Duodenal mucosa (tissue), 2 donors: ENCODE results near the gene C2CD3.

ENCODE experiments used
- H3K27ac ChIP-seq: one replicate; pipeline ENCODE4 v1.7.0; 2013; ENCODE audit warnings: low read depth, low read length
- H3K27me3 ChIP-seq, 2 donors: one replicate each; pipeline ENCODE4 v1.7.0; 2013; ENCODE audit warnings: low read length in 2 of 2, control low read depth in 1 of 2; ENCODE audit not compliant: insufficient read depth in 2 of 2, control insufficient read depth in 1 of 2
- H3K36me3 ChIP-seq, 2 donors: one replicate each; pipeline ENCODE4 v1.7.0; 2013; ENCODE audit warnings: low read length in 2 of 2, control low read depth in 1 of 2; ENCODE audit not compliant: insufficient read depth in 2 of 2, control insufficient read depth in 1 of 2
- H3K4me1 ChIP-seq, 2 donors: one replicate each; pipeline ENCODE4 v1.7.0; 2013; ENCODE audit warnings: low read length in 2 of 2, control low read depth in 1 of 2; ENCODE audit not compliant: insufficient read depth in 2 of 2, control insufficient read depth in 1 of 2
- H3K4me3 ChIP-seq, 2 donors: one replicate each; pipeline ENCODE4 v1.7.0; 2013; ENCODE audit warnings: low read length in 2 of 2, low read depth in 1 of 2
- H3K9ac ChIP-seq, 2 donors: one replicate each; pipeline ENCODE4 v1.7.0; 2013; ENCODE audit warnings: low read length in 2 of 2, low read depth in 1 of 2
- H3K9me3 ChIP-seq, 2 donors: one replicate each; pipeline ENCODE4 v1.7.0; 2013; ENCODE audit warnings: low read length in 2 of 2, control low read depth in 1 of 2; ENCODE audit not compliant: control insufficient read depth in 1 of 2

C2CD3 gene, protein sequence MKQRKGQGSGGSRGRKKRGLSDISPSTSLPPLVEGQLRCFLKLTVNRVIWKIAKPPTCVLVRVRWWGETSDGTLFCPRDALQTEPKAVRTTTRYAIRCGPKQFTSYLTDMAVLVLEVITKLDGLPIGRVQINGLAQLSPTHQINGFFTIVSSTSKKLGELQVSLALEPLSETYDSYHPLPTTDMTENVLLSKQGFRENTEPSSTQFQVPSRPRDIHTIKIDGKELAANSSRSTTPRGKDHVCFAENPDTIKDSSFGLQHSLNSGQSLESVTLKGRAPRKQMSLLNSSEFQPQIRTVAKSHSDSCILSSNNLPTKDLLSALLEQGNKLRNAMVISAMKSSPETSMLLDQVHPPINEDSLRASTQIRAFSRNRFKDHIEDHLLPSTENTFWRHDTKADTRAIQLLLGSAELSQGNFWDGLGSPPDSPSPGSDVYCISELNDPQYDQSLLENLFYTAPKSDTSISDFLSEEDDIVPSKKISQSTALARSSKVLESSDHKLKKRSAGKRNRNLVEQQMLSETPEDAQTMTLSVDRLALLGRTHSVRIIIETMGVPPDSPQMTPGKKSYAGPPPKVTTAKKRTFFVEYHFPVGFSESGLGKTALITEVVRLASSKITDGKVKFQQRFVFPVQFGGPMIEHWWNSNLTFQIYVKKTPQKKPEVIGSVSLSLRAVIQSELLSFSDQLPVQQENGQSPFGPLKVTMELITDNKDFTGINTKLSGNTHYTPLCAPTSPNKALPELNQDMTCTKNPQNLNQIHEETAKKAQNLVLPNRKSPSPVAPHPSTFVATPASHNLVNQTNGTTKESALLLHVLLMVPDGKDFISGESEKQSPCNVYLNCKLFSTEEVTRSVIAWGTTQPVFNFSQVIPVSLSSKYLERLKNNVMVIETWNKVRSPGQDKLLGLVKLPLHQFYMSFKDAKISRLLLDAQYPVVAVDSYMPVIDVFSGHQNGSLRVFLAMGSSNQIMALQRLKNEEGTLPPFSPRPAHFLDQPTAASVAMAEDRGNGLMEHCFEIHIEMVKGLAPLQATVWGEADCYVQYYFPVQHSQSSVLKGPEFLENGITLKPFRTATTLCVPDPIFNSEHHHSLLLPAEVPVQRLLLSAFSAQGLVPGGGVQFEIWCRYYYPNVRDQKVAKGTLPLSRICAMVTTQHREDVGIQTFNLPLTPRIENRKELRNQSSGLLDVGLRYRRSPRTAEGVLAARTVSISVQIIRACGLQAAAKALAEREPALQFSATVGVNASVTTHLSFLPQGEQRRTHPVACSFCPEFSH (N-terminal part only)

DNA sequence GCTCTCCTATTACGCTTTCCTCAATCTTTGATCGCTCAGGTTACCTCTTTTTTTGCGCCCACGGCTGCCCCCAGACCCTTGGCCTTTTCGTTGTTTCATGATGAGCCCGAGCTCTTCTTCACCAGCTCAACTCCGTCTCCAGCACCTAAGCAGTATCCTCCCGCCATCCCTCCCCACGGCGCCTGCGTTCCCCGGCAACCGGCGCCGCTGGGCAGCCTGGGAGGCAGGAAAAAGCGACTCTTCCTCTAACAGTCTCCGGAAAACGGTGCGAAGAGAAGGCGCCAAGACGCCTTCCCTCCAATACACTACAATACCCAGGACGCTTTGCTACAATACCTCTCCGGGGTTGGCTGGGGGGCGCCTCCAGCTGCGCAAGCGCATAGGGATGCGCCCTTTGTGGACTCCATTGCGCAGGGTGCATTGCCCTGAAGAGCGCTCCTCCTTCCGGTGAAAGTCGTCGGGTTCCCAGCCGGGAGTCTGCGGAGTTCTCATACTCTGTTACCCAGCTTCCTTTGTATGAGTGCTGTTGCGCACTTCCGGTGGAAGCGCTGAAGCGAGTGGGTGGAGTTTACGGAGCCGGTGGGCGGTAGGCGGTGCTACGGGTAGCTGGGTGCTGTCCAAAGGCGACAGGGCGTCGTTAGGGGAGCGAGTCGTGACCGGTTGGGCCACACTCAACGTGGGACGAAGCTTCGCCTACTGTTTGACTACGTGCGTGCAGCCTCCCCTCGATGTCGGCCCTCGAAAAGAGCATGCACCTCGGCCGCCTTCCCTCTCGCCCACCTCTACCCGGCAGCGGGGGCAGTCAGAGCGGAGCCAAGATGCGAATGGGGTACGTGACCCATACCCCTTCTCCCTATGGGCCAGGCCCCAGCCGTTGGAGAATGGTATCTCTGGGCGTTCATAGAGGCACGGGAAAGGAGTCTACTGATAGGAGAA lies at the start of gene C2CD3, which contains the start of gene PPME1:
TSS of gene C2CD3 (minus strand) at position 309 of the 936 bp plus-strand sequence. CDS start at position 99, 210 bp downstream.
TSS of gene PPME1 (plus strand) at position 596 of the 936 bp plus-strand sequence. CDS start at position 729, 133 bp downstream.
- H3K9me3 ChIP-seq, result no peaks in the 10 kb centered on the region
- H3K36me3 ChIP-seq, result peaks cover 11 to 19% of the 10 kb centered on the region in 2 donors
- H3K9ac ChIP-seq, result peak within 1 kb of the TSS; percentile 91 to 95
- peak within 1 kb of the TSS; percentile 80 to 88 for H3K4me3 ChIP-seq
- peak within 1 kb of the TSS; percentile 89 for H3K27ac ChIP-seq
- peaks cover 23% of the 10 kb centered on the region in 2 donors for H3K4me1 ChIP-seq
- H3K27me3 ChIP-seq, result no peaks in the 10 kb centered on the region

DNA sequence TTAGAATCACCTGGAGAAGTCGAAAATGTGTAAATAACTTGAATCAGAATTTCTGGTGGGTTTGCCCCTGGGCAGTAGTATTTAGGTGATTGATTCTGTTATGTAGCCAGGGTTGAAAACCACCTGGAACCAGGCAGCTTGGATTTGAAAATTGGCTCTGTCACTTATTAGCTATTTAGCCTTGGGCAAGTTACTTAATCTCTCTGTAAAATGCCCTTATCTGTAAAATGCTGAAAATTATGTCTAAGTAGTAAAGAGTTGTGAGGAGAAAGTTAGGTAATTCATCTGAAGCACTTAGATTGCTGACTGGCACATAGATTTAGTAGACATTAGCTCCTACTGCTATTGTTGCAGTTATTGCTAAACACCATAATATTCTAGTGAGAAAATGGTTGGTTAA lies 49.6 kb upstream of the C2CD3 start:
- Histone ChIP-seq H3K4me1 (no peaks in the 10 kb centered on the region), H3K9ac (no peak overlapping the region), H3K4me3 (no peak overlapping the region), H3K9me3 (no peaks in the 10 kb centered on the region), H3K27ac (no peak overlapping the region), H3K27me3 (no peaks in the 10 kb centered on the region), H3K36me3 (peaks cover 0 to under 1% of the 10 kb centered on the region in 2 donors)

DNA sequence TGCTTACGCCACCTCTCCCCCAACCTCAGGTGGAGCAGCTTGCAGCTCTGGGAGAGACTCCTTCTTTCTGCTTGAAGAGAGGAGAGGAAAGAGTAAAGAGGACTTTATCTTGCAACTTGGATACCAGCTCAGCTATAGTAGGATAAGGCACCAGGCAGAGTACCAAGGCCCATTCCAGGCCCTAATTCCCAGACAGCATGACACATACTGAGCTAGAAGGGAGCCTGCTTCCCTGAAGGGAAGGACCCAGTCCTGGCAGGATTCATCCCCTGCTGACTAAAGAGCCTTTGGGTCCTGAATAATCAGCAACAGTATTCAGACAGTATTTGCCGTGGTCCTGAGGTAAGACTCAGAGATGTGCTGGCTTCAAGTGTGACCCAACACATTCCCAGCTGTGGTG lies 41.7 kb upstream of the C2CD3 start:
- H3K9ac ChIP-seq, result no peak overlapping the region
- peaks cover 7 to 23% of the 10 kb centered on the region in 2 donors for H3K36me3 ChIP-seq
- no peaks in the 10 kb centered on the region for H3K27me3 ChIP-seq
- no peak overlapping the region for H3K27ac ChIP-seq
- no peaks in the 10 kb centered on the region for H3K4me1 ChIP-seq
- no peak overlapping the region for H3K4me3 ChIP-seq
- no peaks in the 10 kb centered on the region for H3K9me3 ChIP-seq

DNA sequence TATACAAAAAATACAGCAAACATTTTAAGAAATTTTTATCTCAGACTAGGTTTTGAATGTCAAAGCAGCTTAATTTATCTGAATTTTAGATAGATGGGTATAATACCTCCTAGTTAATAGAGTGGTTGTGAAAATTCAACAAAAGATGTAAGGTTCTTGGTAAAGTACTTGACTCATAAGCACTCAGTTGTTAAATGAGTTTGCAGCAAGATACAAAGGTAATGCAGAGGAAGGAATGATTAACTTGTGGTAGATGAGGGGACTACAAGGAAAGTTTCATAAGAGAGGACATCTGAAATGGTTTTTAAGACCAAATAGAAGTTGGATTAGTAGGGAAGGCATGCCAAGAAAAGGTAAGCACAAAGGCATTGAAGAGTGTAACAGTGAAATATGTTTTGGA lies 37.7 kb upstream of the C2CD3 start:
- no peak overlapping the region for H3K27ac ChIP-seq
- no peaks in the 10 kb centered on the region for H3K9me3 ChIP-seq
- H3K4me1 ChIP-seq, result no peaks in the 10 kb centered on the region
- peaks cover 18 to 34% of the 10 kb centered on the region in 2 donors for H3K36me3 ChIP-seq
- H3K9ac ChIP-seq, result no peak overlapping the region
- no peaks in the 10 kb centered on the region for H3K27me3 ChIP-seq
- H3K4me3 ChIP-seq, result no peak overlapping the region

DNA sequence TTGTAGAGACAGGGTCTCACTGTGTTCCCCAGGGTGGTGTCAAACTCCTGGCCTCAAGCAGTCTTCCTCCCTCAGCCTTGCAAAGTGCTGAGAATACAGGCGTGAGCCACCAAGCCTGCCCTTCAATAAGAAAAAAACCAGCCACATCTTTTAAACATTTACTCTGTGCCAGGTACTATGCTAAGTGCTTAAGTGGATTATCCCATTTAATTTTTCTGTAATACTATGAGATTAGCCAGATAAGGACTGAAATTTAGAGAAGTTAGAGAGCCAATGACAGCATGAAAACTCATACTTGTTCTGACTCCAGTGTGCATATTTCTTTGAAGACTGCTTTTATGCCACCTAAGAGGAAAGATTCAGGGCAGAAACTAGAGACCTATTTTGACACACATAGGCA lies 35.9 kb upstream of the C2CD3 start:
- H3K4me1 ChIP-seq, result no peaks in the 10 kb centered on the region
- H3K36me3 ChIP-seq, result peaks cover 18 to 29% of the 10 kb centered on the region in 2 donors
- no peak overlapping the region for H3K9ac ChIP-seq
- no peaks in the 10 kb centered on the region for H3K9me3 ChIP-seq
- no peak overlapping the region for H3K27ac ChIP-seq
- no peak overlapping the region for H3K4me3 ChIP-seq
- H3K27me3 ChIP-seq, result no peaks in the 10 kb centered on the region

DNA sequence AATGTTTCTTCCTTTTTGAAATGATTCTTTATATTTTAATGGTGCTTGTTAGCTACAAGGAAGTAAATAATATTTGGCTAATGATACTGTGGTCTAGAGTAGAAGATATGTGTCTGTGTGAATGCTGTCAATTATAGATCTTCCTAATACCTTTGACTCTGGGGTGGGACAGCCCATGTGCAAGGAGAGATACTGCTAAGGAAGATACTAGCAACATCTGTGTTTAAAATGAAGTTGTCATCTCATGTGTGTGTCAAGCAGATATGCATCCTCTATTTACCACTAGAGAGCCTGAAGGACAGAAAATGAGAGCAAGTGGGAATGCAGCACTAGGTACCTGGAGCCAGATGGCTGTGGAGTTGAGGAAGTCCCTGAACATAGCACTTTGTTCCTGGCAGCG lies 34.4 kb upstream of the C2CD3 start:
- no peaks in the 10 kb centered on the region for H3K27me3 ChIP-seq
- no peaks in the 10 kb centered on the region for H3K9me3 ChIP-seq

DNA sequence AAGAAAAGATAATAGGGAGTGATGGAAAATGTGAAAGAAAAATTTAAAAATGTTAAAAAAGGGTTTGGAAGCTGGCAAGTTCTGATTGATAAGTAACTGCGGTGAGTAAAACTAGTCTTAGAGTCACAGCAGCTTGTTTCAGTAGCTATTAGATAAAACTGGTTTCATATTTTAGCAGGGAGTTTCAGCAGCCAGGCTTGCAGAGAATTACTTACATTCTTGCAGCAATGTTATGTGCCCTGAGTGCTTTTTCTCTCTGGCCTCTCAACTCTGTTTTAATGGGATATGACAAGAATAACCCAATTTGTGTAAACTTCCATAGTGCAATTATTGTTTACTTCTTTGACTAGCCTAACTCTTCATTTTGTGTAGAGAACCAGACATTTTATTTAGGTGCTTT lies 33.9 kb upstream of the C2CD3 start:
- peaks cover 18 to 24% of the 10 kb centered on the region in 2 donors for H3K36me3 ChIP-seq

More for the DNA sequence above, 34.4 kb upstream of the C2CD3 start:
- no peak overlapping the region for H3K27ac ChIP-seq
- peaks cover 18 to 24% of the 10 kb centered on the region in 2 donors for H3K36me3 ChIP-seq
- H3K4me1 ChIP-seq, result no peaks in the 10 kb centered on the region
- no peak overlapping the region for H3K9ac ChIP-seq
- H3K4me3 ChIP-seq, result no peak overlapping the region

DNA sequence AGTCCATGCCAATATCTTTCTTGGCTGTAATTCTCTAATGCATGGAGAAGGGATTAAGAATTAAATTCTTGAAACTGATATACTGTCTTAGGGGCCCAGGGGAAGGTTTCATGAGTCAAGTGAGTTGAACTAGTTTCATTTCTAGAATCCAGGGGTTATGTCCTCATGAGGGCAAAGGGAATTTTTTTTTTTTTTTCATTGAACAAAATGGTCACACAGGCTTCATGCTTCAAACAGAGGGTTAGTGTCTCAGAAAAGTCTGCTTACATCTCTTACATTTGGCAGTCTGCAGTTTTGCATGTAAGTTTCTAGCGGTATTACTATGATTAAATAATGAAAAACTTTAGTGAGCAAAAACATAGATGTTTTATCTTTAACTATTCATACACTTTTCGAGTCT lies 33.2 kb upstream of the C2CD3 start:
- no peaks in the 10 kb centered on the region for H3K9me3 ChIP-seq
- H3K9ac ChIP-seq, result no peak overlapping the region
- no peak overlapping the region for H3K4me3 ChIP-seq
- peaks cover 18 to 19% of the 10 kb centered on the region in 2 donors for H3K36me3 ChIP-seq
- H3K4me1 ChIP-seq, result no peaks in the 10 kb centered on the region
- H3K27ac ChIP-seq, result no peak overlapping the region
- H3K27me3 ChIP-seq, result no peaks in the 10 kb centered on the region

More for the DNA sequence above, 33.9 kb upstream of the C2CD3 start:
- Histone ChIP-seq H3K4me3 (no peak overlapping the region), H3K9ac (no peak overlapping the region), H3K9me3 (no peaks in the 10 kb centered on the region), H3K4me1 (no peaks in the 10 kb centered on the region), H3K27me3 (no peaks in the 10 kb centered on the region), H3K27ac (no peak overlapping the region)
